OCI-LY1 (cell line): Measurements from ENCODE around the gene ZNF467.

Experiments
- EZH2 ChIP-seq: fragments of 200-600 bp; sonication (generic), shearing (Covaris generic); IDR thresholded peaks from 2 replicates; pipeline ENCODE4 v1.8.0; 2017; ENCODE audit warnings: borderline replicate concordance, mixed run types, mild to moderate bottlenecking, antibody characterized with exemption, low read length, moderate library complexity, mixed read lengths
- TF ChIP-seq, protein P1 (sequence below): fragments of 200-600 bp; sonication (generic), shearing (Covaris generic); IDR thresholded peaks from 2 replicates; pipeline ENCODE4 v1.5.1; 2017; ENCODE audit warnings: mild to moderate bottlenecking, antibody characterized with exemption, low read length, moderate library complexity, mixed read lengths

DNA sequence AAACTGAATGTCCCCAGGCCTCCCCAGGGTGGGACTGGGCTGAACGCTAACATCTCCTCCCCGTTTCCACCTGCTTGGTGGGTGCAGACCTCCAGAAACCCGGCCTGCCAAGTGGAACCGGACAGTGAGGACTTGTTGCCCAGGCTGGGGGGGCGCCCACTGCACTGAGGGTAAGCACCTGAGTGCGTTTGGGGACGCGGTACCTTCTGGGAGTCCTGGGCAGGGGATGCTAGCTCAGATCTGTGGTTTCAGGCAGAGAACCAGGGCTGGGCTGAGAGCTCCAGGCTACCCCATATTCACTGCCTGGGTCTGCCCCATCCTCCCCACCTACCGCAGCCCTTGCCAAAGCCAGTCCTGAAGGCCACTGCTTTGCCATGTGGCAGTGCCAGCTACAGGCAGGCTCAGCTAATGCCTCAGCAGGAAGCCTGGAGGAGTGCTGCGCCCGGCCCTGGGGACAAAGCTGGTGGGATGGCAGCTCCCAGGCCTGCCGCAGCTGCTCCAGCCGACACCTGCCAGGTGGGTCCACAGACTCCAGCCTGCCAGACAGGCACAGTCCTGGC is 3.5 kb upstream of the ZNF467 start:
- TF ChIP-seq, protein P1, sequence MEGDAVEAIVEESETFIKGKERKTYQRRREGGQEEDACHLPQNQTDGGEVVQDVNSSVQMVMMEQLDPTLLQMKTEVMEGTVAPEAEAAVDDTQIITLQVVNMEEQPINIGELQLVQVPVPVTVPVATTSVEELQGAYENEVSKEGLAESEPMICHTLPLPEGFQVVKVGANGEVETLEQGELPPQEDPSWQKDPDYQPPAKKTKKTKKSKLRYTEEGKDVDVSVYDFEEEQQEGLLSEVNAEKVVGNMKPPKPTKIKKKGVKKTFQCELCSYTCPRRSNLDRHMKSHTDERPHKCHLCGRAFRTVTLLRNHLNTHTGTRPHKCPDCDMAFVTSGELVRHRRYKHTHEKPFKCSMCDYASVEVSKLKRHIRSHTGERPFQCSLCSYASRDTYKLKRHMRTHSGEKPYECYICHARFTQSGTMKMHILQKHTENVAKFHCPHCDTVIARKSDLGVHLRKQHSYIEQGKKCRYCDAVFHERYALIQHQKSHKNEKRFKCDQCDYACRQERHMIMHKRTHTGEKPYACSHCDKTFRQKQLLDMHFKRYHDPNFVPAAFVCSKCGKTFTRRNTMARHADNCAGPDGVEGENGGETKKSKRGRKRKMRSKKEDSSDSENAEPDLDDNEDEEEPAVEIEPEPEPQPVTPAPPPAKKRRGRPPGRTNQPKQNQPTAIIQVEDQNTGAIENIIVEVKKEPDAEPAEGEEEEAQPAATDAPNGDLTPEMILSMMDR, result no peak
- TF ChIP-seq EZH2, result no peak
